ENCODE data around the gene KRTCAP2.
"Not testable (repeated sequence)": the region's sequence is repeated elsewhere in the genome, so short reads cannot be mapped to it uniquely, and the experiment has no call there.

Gene KRTCAP2

DNA sequence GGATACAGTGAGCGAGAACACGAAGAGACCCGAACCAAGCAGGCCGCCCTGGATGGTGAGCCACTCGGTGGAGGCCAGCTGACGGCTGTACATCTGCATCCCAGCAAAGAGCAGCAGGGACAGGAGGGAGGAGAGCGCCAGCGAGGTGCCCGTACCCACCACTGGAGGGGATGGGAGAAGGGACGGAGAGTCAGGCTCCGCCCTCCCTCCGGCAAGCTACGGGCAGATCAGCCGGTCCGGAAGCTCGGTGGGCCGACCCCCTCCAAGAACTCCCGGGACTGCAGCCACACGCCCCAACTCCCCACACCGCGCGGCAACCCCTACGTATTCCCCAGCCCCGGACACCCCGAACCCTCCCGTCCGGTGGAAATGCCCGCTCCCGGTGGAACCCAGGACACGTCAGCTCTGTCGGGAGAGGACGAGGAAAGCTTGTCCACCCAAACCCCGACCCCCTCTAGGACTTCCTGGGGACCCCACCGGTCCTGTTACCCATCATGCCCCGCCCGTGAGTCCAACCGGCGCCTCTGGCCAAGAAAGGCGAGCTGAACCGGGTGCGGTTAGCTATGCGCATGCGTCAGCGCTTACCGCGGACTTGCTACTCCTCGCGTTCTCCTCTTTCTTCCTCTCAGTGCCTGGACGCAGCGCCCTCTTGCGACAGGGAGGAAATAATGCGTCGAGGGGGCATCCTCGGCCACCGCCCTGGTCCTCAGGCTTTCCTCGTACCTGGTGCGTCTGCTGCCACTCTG lies at the start of gene KRTCAP2:
Gene KRTCAP2, minus strand, starts transcription at position 573 of the 746 bp plus-strand sequence. Its CDS starts 80 bp downstream, at position 493.
- peak; percentile 94 for DNase-seq (ENCODE audit: low read depth, low spot score)

DNA sequence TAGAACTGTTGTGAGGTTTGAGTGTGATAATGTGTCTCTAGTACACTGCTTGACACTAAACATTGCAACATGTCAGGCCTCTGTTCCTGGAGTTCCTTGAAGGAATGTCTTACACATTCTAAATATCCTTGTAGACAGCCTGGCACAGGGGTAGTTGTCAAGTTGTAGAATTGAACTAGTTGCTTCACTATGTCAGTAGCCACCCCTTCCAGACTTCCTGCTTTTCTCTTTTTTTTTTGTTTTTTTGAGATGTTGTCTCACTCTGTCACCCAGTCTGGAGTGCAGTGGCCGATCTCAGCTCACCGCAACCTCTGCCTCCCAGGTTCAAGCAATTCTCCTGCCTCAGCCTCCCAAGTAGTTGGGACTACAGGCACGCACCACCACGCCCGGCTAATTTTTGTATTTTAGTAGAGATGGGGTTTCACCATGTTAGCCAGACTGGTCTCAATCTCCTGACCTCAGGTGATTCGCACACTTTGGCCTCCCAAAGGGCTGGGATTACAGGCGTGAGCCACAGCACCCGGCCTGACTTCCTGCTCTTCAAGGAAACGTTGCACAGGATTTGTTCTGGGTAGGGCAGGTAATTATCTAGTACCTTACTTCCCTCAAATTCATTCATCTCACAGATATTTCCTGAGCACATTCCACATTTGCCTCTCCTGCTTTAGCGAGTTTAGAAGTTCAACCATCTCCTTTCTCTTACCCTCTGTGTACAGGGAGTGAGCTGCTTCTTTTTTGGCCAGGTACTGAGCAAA lies 47.3 kb upstream of the KRTCAP2 start:
- not testable (repeated sequence) for DNase-seq (ENCODE audit: low read depth, low spot score)

- DNase-seq (ENCODE audit: low read depth, low spot score): no peak
Observed at GRCh38 chr1:155219592-155220031, 46.5 kb upstream of the KRTCAP2 start.

DNA sequence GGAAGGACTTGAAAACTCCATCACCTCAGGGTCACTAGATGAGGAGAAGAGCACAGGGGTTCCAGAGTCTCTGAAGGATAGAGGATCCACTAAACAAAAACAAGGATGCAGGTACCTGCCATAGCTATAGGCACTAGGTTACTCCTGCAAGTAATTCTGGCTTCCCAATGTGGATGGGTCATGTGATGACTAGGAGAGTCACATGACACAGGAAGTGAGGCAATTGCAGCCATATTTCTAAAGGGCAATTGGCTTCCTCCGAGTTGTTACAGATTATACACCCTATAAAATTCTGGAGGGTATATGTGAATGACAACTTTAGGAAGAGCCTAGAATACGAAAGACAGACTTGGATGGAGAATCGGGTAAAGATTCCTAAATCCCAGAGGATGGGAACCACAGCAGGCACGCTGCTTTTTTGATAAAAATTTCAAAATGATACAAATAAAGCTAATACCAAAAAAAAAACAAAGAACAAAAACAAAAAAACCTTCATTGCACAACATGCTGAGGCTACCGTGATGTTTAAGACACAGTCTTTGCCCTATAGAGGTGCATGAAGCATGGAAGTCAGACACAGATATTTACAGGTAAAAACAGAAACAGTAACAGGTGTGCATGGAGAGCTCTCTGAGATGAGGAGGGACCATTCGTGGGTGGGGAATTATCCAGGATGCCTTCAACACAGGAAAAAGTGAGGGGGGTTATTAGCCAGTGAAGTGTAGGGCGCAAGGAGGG lies 45.9 kb upstream of the KRTCAP2 start:
- no peak for DNase-seq (ENCODE audit: low read depth, low spot score)

DNA sequence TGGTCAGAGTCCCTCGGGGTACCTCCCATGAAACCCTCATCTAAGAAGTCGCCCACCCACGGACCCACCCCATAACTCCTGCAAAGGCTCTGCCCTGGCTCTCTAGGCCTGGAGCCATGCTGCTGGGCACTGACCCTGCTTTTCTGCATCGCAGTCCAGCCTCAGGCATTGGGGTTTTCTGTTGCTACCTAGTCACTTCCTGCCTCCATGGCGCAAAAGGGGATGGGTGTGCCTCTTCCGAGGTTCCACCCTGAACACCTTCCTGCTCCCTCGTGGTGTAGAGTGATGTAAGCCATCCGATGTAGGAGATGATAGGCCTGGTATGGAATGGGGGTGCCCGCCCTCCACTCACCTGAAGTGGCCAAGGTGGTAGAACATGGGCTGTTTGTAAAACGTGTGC lies 41.6 kb upstream of the KRTCAP2 start:
- DNase-seq (ENCODE audit: low read depth, low spot score): not testable (repeated sequence)

DNA sequence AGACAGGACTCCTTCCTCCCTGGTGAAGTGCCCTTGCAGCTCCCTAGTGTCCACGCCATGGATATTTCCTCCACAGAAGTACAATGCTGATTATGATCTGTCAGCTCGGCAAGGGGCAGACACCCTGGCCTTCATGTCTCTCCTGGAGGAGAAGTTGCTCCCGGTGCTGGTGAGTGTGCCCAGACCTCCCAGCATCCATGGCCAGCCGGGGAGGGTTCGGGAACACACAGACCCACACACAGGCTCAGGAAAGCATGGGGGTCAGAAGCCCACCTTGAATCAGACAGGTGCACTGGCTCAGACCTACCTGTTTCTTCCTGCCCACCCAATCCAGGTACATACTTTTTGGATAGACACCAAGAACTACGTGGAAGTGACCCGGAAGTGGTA lies 38.9 kb upstream of the KRTCAP2 start:
- DNase-seq (ENCODE audit: low read depth, low spot score): not testable (repeated sequence)

- DNase-seq (ENCODE audit: low read depth, low spot score): not testable (repeated sequence)
Observed at GRCh38 chr1:155211381-155212050, 38.4 kb upstream of the KRTCAP2 start.

GRCh38 chr1:155210314-155211104 lies 37.4 kb upstream of the KRTCAP2 start:
- no peak for DNase-seq (ENCODE audit: low read depth, low spot score)

- no peak for DNase-seq (ENCODE audit: low read depth, low spot score)
Observed at GRCh38 chr1:155209312-155209721, 36.2 kb upstream of the KRTCAP2 start.

- DNase-seq (ENCODE audit: low read depth, low spot score): no peak
Observed at GRCh38 chr1:155208541-155209311, 35.6 kb upstream of the KRTCAP2 start, which contains the start of gene MTX1. TSS of gene MTX1 (plus strand) at chr1:155208695. CDS start at chr1:155208805, 110 bp downstream.

GRCh38 chr1:155207806-155208540 lies 34.9 kb upstream of the KRTCAP2 start, which contains the start of gene THBS3:
TSS of gene THBS3 (minus strand) at chr1:155207897. CDS start at chr1:155207876, 21 bp downstream.
- DNase-seq (ENCODE audit: low read depth, low spot score): no peak

DNA sequence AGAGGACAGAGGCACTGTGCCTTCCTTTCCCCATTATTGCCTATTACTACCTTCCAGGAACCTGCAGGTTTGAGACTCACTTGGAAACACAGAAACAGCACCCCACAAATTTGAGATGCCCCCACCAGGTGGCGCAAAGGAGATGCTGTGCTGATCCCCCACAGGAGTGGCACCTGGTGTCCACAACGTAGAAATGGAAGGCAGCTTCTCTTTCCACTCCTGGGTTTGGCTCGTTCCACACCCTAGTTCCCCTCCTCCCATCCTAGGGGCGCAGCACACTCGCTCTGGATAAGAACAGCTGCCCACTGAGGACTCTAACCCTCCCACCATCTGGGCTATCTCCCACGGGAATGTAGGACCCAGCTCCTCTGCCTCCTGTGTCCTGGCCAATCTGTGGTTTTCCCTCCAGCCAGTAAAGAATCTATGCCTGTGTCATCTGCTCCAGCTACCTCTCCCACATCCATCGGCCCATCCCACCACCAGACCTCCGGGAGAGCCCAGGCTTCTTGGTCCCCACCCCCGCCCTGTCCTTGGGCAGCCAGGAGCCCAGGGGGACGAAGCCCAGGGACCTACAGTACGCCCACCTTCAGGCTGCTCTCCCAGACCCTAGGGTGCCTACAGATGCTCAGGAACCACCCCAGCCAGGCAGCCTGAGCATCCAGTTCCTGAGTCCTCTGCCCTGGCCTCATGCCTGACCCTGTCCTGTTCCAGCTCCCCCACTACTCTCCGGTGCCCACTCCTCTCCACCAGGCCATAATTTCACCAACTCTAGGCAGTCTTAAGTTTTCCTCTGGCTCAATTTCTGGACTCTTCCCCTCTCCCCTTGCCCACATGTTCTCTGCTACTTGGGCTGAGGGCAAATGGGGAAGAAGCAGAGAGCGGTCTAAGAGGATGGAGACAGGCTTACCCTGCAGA lies 34.0 kb upstream of the KRTCAP2 start:
- no peak for DNase-seq (ENCODE audit: low read depth, low spot score)

DNA sequence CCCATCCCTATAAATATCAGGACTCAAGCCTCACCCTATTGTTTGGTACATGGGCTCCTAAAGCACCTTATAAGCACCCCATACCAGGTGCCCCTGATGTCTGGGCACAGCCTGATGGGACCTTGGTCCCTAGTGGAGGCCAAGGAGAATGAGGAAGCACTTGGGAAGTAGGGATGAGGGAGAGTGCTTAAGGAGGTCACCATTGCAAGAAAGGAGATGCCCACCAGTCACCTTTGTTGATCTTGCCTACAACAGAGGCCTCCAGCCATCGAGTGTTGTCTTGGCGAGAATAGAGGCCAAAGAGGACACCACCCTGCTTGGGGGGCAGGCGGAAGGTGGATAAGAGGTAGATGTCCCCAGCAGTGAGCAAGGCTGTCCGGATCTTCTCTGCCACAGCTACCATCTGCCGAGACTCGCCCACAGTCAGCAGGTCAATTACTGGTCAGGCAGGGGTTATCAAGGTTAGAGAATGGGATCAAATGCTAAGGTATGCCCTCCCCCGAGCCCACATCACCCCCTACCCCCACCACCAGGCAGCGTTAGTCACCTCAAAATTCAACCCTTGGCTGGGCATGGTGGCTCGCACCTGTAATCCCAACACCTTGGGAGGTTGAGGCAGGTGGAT lies 33.0 kb upstream of the KRTCAP2 start:
- DNase-seq (ENCODE audit: low read depth, low spot score): no peak

GRCh38 chr1:155205035-155205434 lies 31.9 kb upstream of the KRTCAP2 start:
- DNase-seq (ENCODE audit: low read depth, low spot score): no peak

DNA sequence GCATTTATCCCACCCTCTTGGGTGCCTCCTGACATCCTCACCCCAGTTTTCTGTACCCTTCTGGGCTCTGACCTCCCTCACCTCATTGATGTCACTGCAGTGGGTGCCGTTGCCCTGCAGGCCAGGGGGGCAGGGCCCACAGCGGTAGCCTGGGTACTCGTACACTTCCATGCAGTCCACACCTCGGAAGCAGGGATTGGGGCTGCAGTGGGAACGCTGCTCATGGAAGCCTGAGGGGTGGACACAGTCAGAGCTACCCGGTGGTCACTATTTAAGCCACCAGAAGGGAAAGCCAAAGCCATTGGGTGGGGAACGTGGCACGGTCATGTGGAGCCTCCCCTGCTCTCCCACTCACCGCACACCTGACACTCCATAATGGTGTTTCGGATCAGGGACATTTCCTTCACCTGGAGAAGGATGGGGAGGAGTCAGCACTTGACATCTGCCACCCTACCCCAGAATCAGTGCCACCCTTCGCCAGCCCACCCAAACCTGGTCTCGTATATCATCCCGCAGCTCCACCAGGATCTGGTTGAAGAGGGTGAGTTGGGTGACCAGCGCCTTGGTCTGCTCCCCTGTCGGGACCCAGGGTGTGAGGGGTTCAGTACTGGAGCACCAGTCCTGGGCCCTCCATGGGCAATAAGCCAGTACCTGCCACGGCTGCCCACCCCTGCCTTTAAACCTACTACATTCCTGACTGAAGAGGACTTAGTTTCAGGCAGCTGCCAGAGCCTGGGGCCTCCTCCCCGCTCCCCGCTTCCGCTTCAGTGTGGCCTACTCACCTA lies 29.8 kb upstream of the KRTCAP2 start:
- DNase-seq (ENCODE audit: low read depth, low spot score): no peak

- DNase-seq (ENCODE audit: low read depth, low spot score): no peak
Observed at GRCh38 chr1:155202198-155202597, 29.1 kb upstream of the KRTCAP2 start.

GRCh38 chr1:155200920-155201319 lies 27.8 kb upstream of the KRTCAP2 start:
- DNase-seq (ENCODE audit: low read depth, low spot score): no peak
